K562 (cell line): Measurements from ENCODE around the gene NCL. TPM values are rescaled to one million over a fixed set of nuclear protein-coding genes. Genes with fewer than 3 reads are reported as not detected.

Experiments used
- ATAC-seq: fragments of 200-7000 bp; cut with Tn5 transposase; 3 replicates; pipeline ENCODE4 v1.9.1; 2020; ENCODE audit warnings: moderate library complexity
- BruUV-seq: library from RNA; stranded (reverse); fragments of 400-500 nt; replicated peaks from 2 replicates; lab custom pipeline; 2021; lab: Mats Ljungman, UMichigan
- CTCF ChIA-PET: fragments of 300-600 bp; formaldehyde crosslinking; extraction: SDS; loops from one replicate; lab custom pipeline; 2021; ENCODE audit warnings: low intra/inter-chr PET ratio; lab: Yijun Ruan, JAX
- POLR2A ChIA-PET: fragments of 300-600, 350-650 bp; sonication (Branson Sonifier 250); formaldehyde crosslinking; extraction: SDS; loops from one replicate; lab custom pipeline; 2021; ENCODE audit warnings: antibody characterized with exemption, inconsistent platforms; lab: Yijun Ruan, JAX
- DNase-seq, 4 experiments: peaks; one replicate each; pipeline versions ENCODE4 v3.0.0 to v3.0.0-alpha.2; 2011 to 2018; ENCODE audit warnings: low spot score in 3 of 4, mixed read lengths in 3 of 4; ENCODE audit errors: extremely low read depth in 1 of 4
- FAIRE-seq: peaks from 2 replicates; lab custom pipeline; 2011; peaks lifted over from hg19 to GRCh38; lab: Jason Lieb, UNC
- H2AFZ ChIP-seq: 2 replicates; pipeline ENCODE4 v1.6.0; 2011; ENCODE audit warnings: low read depth, low read length, control low read depth, inconsistent platforms
- H3K27ac ChIP-seq: fragments of 200-600 bp; 3 replicates; pipeline ENCODE4 v1.8.0; 2011; ENCODE audit warnings: low read depth, mild to moderate bottlenecking, control low read depth, inconsistent platforms, low read length, moderate library complexity, mixed read lengths; ENCODE audit errors: extremely low read depth
- H3K27me3 ChIP-seq, 2 experiments: fragments of 300-600 bp in 1 of 2; 2 replicates in 1 of 2; 3 replicates in 1 of 2; pipeline versions ENCODE4 v1.6.0 to v1.8.0; 2011; ENCODE audit warnings: inconsistent platforms in 2 of 2, low read length in 2 of 2, mild to moderate bottlenecking in 1 of 2, mixed read lengths in 1 of 2, moderate library complexity in 1 of 2; ENCODE audit not compliant: control insufficient read depth in 2 of 2, insufficient read depth in 2 of 2
- H3K36me3 ChIP-seq: fragments of 300-600 bp; 3 replicates; pipeline ENCODE4 v1.8.0; 2011; ENCODE audit warnings: mild to moderate bottlenecking, low read length, inconsistent platforms; ENCODE audit not compliant: control insufficient read depth, insufficient read depth
- H3K4me1 ChIP-seq, 2 experiments: fragments of 200-600 bp in 1 of 2; replicated peaks in 1 of 2; 2 replicates in 1 of 2; 3 replicates in 1 of 2; pipeline versions ENCODE4 v1.5.1 to v1.8.0; 2011; ENCODE audit warnings: inconsistent platforms in 2 of 2, low read length in 2 of 2, mild to moderate bottlenecking in 1 of 2, mixed read lengths in 1 of 2, moderate library complexity in 1 of 2; ENCODE audit not compliant: control insufficient read depth in 2 of 2, insufficient read depth in 2 of 2
- H3K4me2 ChIP-seq: 2 replicates; pipeline ENCODE4 v1.6.1; 2011; ENCODE audit warnings: low read length, control low read depth, inconsistent platforms, mixed read lengths; ENCODE audit not compliant: insufficient read depth
- H3K4me3 ChIP-seq: fragments of 200-600 bp; sonication (generic), shearing (Covaris generic); 2 replicates; pipeline ENCODE4 v1.5.1; 2016; ENCODE audit warnings: control low read depth, inconsistent platforms
- H3K79me2 ChIP-seq: fragments of 200-600 bp; 3 replicates; pipeline ENCODE4 v1.8.0; 2011; ENCODE audit warnings: low read length, inconsistent platforms; ENCODE audit not compliant: control insufficient read depth, insufficient read depth
- H3K9ac ChIP-seq, 2 experiments: 2 replicates each; pipeline versions ENCODE4 v1.6.0 to v1.6.1; 2011; ENCODE audit warnings: low read depth in 2 of 2, low read length in 2 of 2, control low read depth in 1 of 2, inconsistent platforms in 1 of 2, mild to moderate bottlenecking in 1 of 2, mixed read lengths in 1 of 2; ENCODE audit not compliant: insufficient read depth in 1 of 2
- H3K9me1 ChIP-seq: one replicate; pipeline ENCODE4 v1.6.0; 2011; ENCODE audit warnings: inconsistent platforms, mild to moderate bottlenecking, low read length, moderate library complexity; ENCODE audit not compliant: control insufficient read depth, insufficient read depth
- H3K9me3 ChIP-seq: replicated peaks from 2 replicates; pipeline ENCODE4 v1.5.1; 2011; ENCODE audit warnings: low read depth, low read length, inconsistent platforms; ENCODE audit not compliant: control insufficient read depth, insufficient read depth
- H4K20me1 ChIP-seq: replicated peaks from 2 replicates; pipeline ENCODE4 v1.6.1; 2011; ENCODE audit warnings: low read length, inconsistent platforms, mixed read lengths; ENCODE audit not compliant: control insufficient read depth, insufficient read depth
- PHF8 ChIP-seq: fragments of 200-600 bp; sonication (generic); IDR thresholded peaks from 2 replicates; pipeline ENCODE4 v1.6.1; 2012; ENCODE audit warnings: mixed run types, mild to moderate bottlenecking, inconsistent platforms, low read length, moderate library complexity, borderline replicate concordance
- POLR2A ChIP-seq: fragments of 450-650 bp; conservative IDR thresholded peaks from 2 replicates; pipeline ENCODE4 v1.6.1; 2016
- RBFOX2 ChIP-seq: fragments of 200-400 bp; formaldehyde crosslinking; IDR thresholded peaks from 2 replicates; pipeline ENCODE4 v1.6.1; 2017; ENCODE audit warnings: low read depth, mild to moderate bottlenecking, low read length, moderate library complexity
- THRAP3 ChIP-seq: fragments of 450-650 bp; IDR thresholded peaks from 2 replicates; pipeline ENCODE4 v1.6.1; 2016; ENCODE audit warnings: mild to moderate bottlenecking, inconsistent platforms, borderline replicate concordance
- WGBS: fragments of 100-300 bp; shearing (Covaris generic); methylation state at CpG from one replicate; pipeline ENCODE4 v1.1.6; 2016; ENCODE audit warnings: low coverage, mixed read lengths; ENCODE audit not compliant: insufficient coverage; ENCODE audit errors: missing lambda C conversion rate; 5-methylcytosine and 5-hydroxymethylcytosine counted together
- in situ Hi-C: fragments of 300-500 bp; cut with MboI; formaldehyde crosslinking; loops from 4 replicates; pipeline ENCODE4 v1.15.0; 2018; ENCODE audit warnings: inconsistent platforms, mixed read lengths
- intact Hi-C: fragments of 100-400 bp; cut with micrococcal nuclease; formaldehyde crosslinking; loops from 2 replicates; pipeline ENCODE4 v1.14.2; 2022
- polyA plus RNA-seq, 8 experiments: library from polyadenylated mRNA; depleted of rRNA in 4 of 8; stranded (reverse) in 5 of 8; unstranded in 3 of 8; fragments of >200 nt; fragmentation: Nextera tagmentation in 2 of 8; fragmentation: Illumina TruSeq in 1 of 8; extraction: Ambion mirVana in 2 of 8; extraction: Trizol in 1 of 8; gene quantifications; 2 replicates each; pipeline versions ENCODE4 v1.2.1 to v1.2.3, GENCODE V29; 2011 to 2014; ENCODE audit warnings: inconsistent platforms in 1 of 8, missing spikeins in 1 of 8
- total RNA-seq, 7 experiments: library from RNA; depleted of rRNA in 6 of 7; stranded (reverse); fragments of >200 nt in 6 of 7; fragmentation: Illumina TruSeq in 2 of 7; extraction: Trizol in 2 of 7; gene quantifications; 2 replicates each; pipeline versions ENCODE4 v1.2.1 to v1.2.3, GENCODE V29; 2011 to 2021; ENCODE audit warnings: low replicate concordance in 1 of 7

NCL gene
- total and polyA plus RNA-seq, 9 of the 15 experiments (the other 6 are each of a cell fraction or from before 2014, with no cell fraction given): 80.9 to 732 (median 361) TPM

DNA sequence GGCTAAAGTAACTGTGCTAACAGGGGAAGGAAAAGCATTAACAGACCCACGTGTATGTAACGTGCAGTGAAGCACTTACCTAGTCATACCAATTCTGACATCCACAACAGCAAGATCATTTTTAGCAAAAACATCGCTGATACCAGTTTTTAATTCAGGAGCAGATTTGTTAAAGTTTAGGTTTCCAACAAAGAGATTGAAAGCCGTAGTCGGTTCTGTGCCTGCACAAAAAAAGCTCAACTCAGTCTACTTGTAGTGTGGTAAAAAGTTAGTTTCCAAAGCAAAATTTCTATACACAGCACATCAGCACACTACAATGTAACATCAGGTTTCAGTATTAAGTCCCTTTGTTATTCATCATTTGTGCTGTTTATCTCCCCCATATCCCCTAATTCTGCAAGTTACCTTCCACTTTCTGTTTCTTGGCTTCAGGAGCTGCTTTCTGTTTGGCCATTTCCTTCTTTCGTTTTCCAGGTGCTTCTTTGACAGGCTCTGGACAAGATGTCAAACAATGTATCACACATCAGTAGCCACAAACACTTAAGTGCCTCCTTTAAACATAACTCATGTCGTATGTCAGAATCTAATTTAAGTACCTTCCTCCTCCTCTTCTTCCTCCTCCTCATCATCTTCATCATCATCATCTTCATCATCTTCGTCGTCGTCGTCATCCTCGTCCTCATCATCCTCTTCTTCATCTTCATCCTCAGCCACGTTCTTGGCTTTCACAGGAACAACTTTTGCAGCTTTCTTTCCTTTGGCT is 4.0 kb downstream of the NCL start:
- 85% methylated on average over 7 of the region's 13 CpGs for WGBS
- in situ Hi-C loops: no loop called here
- Histone ChIP-seq H4K20me1 (peaks cover 41% of the 10 kb centered on the region), H3K9ac (no peak overlapping the region), H3K27me3 (no peaks in the 10 kb centered on the region), H3K9me1 (peaks cover 5% of the 10 kb centered on the region), H2AFZ (no peak overlapping the region), H3K9me3 (no peaks in the 10 kb centered on the region)
- intact Hi-C loops: loop anchor here (10.0 kb wide), 1 partner anchor 325 kb away; the partner anchor contains the start of genes COPS7B and PDE6D
- FAIRE-seq (no peak), DNase-seq (no peak)
- CTCF ChIA-PET: no interaction called here
- TF ChIP-seq THRAP3: no peak
- peak; percentile 38; the same call in 1 of the 2 replicates for TF ChIP-seq RBFOX2
- TF ChIP-seq POLR2A: peak; percentile 26; the same call in 1 of the 2 replicates
- TF ChIP-seq, all 486 proteins: peak for 2
- H3K36me3 ChIP-seq: peaks cover 85% of the 10 kb centered on the region
- H3K4me2 ChIP-seq: no peak overlapping the region
- no TSS peak for BruUV-seq
- H3K79me2 ChIP-seq: peaks cover 72% of the 10 kb centered on the region
- no peak overlapping the region for H3K4me3 ChIP-seq
- H3K4me1 ChIP-seq: peaks cover 9 to 18% of the 10 kb centered on the region in 2 experiments; a peak in 4 of 5 replicates
- no peak overlapping the region for H3K27ac ChIP-seq
- POLR2A ChIA-PET: interaction anchor here (0.7 to 1.7 kb wide), 2 partner anchors 8 to 199 kb away, joined by 4 to 5 read pairs; no protein-coding TSS in a partner anchor
- no peak for ATAC-seq

DNA sequence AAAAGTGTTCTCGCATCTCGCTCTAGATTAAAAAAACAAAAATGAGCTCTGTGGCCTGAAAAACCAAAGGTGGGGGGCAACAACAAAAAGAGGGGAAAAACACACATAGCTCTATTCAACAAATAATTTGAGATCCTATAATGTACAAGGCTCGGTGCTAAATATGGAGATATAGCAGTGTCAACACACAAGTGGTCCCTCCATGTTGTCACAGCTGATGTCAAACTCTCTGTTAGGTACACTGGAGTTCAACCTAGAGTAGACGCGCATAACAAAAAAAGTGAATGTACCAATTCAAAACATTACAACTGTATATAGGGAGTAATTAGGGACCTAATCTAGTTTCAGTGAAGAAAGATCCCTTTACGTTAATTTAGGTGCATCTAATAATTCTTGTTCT is 5.9 kb downstream of the NCL start:
- no TSS peak for BruUV-seq
- in situ Hi-C loops: loop anchor here (10.0 kb wide), 1 partner anchor 354 kb away; no protein-coding TSS in a partner anchor
- Histone ChIP-seq H3K9me3 (no peaks in the 10 kb centered on the region), H3K9me1 (peaks cover 5% of the 10 kb centered on the region)
- DNase-seq: no peak
- no peak for TF ChIP-seq PHF8
- TF ChIP-seq, all 486 proteins: peak for 0
- Histone ChIP-seq H3K4me1 (peaks cover 4 to 9% of the 10 kb centered on the region in 2 experiments; a peak in 3 of 5 replicates), H3K9ac (no peak overlapping the region), H3K4me3 (no peak overlapping the region), H3K4me2 (no peak overlapping the region), H4K20me1 (peaks cover 39% of the 10 kb centered on the region), H3K27ac (no peak overlapping the region), H3K27me3 (no peaks in the 10 kb centered on the region), H3K79me2 (peaks cover 56% of the 10 kb centered on the region), H2AFZ (no peak overlapping the region), H3K36me3 (peaks cover 100% of the 10 kb centered on the region)
- POLR2A ChIA-PET: interaction anchor here (0.5 kb wide), 1 partner anchor 266 kb away, joined by 3 read pairs; no protein-coding TSS in a partner anchor
- intact Hi-C loops: no loop called here
- WGBS: 96% methylated on average over 6 of the region's 6 CpGs
- CTCF ChIA-PET: no interaction called here
- ATAC-seq: no peak
- FAIRE-seq: no peak
